Liver (tissue), 3 donors: ENCODE data around the gene FAM13A.

Experiments
- CTCF ChIP-seq: fragments of 150-350 bp; IDR thresholded peaks from 2 replicates; pipeline ENCODE4 v1.5.1; 2017; ENCODE audit warnings: improper control_type of control experiment, low read depth, low read length; ENCODE audit not compliant: missing input control
- EGR1 ChIP-seq, 2 donors: IDR thresholded peaks; 2 replicates each; pipeline ENCODE4 v1.6.1; 2016 to 2018; ENCODE audit warnings: antibody characterized with exemption in 2 of 2, low read depth in 2 of 2
- FOXA1 ChIP-seq: IDR thresholded peaks from 2 replicates; pipeline ENCODE4 v1.6.1; 2016; ENCODE audit warnings: antibody characterized with exemption
- GABPA ChIP-seq, 2 donors: IDR thresholded peaks in 1 of 2; conservative IDR thresholded peaks in 1 of 2; 2 replicates each; pipeline ENCODE4 v1.6.1; 2016; ENCODE audit warnings: antibody characterized with exemption in 2 of 2, mild to moderate bottlenecking in 1 of 2, moderate library complexity in 1 of 2
- HNF4G ChIP-seq: IDR thresholded peaks from 2 replicates; pipeline ENCODE4 v1.6.1; 2016; ENCODE audit warnings: antibody characterized with exemption
- MAX ChIP-seq: IDR thresholded peaks from 2 replicates; pipeline ENCODE4 v1.6.1; 2016; ENCODE audit warnings: antibody characterized with exemption
- RAD21 ChIP-seq, 2 donors: IDR thresholded peaks; 2 replicates each; pipeline ENCODE4 v1.6.1; 2016; ENCODE audit warnings: antibody characterized with exemption in 2 of 2, mild to moderate bottlenecking in 2 of 2
- RXRA ChIP-seq, 2 donors: IDR thresholded peaks; 2 replicates each; pipeline ENCODE4 v1.6.1; 2017 to 2018; ENCODE audit warnings: antibody characterized with exemption in 2 of 2, mild to moderate bottlenecking in 1 of 2
- SP1 ChIP-seq: IDR thresholded peaks from 2 replicates; pipeline ENCODE4 v1.6.1; 2018; ENCODE audit warnings: antibody characterized with exemption, mild to moderate bottlenecking
- TF ChIP-seq, protein P1 (sequence below): IDR thresholded peaks from 2 replicates; pipeline ENCODE4 v1.6.1; 2016; ENCODE audit warnings: antibody characterized with exemption, mild to moderate bottlenecking
- TF ChIP-seq, protein P2 (sequence below): IDR thresholded peaks from 2 replicates; pipeline ENCODE4 v1.6.1; 2016; ENCODE audit warnings: antibody characterized with exemption
- donor health status: healthy.
- donor health status: healthy.

DNA sequence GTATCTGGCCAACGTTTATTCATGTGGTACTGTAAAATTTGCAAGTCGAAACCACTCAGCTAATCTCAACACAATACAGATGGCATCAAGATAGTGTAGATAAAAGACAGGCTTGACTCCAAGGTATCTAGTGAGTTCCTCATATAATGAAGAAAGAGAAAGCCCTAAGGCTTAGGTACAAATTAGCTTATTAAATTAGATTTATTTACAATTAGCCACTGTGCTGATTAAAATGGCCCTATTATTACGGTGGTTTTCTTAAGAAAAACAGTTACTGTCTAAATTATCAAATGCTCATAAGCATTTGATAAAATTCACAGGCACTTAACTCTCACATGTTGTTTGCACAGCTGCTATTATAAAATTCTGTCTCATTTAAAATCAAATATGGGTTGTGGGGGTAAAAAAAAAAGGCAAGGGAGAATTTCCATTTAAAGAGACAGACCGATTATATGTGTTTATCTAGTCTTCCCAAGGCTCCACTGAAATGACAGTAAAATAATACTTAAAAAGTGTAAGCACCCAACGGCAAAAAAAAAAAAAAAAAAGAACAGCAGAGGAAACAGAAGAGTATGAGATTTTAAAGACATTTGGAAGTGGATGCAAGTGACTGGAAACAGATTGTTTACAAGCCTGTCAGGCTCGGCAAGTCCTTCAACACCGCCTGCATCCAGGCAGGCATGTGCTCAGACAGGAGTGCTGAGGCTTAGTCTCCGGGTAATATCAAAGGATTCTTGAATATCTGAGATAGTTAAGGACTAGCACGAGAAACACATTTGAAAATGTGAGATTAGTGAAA lies 55.1 kb downstream of the FAM13A start:
- no peak for TF ChIP-seq RAD21 (IDR thresholded peaks at IDR 0.05)
- no peak for TF ChIP-seq SP1
- no peak for TF ChIP-seq CTCF
- TF ChIP-seq, protein P1, sequence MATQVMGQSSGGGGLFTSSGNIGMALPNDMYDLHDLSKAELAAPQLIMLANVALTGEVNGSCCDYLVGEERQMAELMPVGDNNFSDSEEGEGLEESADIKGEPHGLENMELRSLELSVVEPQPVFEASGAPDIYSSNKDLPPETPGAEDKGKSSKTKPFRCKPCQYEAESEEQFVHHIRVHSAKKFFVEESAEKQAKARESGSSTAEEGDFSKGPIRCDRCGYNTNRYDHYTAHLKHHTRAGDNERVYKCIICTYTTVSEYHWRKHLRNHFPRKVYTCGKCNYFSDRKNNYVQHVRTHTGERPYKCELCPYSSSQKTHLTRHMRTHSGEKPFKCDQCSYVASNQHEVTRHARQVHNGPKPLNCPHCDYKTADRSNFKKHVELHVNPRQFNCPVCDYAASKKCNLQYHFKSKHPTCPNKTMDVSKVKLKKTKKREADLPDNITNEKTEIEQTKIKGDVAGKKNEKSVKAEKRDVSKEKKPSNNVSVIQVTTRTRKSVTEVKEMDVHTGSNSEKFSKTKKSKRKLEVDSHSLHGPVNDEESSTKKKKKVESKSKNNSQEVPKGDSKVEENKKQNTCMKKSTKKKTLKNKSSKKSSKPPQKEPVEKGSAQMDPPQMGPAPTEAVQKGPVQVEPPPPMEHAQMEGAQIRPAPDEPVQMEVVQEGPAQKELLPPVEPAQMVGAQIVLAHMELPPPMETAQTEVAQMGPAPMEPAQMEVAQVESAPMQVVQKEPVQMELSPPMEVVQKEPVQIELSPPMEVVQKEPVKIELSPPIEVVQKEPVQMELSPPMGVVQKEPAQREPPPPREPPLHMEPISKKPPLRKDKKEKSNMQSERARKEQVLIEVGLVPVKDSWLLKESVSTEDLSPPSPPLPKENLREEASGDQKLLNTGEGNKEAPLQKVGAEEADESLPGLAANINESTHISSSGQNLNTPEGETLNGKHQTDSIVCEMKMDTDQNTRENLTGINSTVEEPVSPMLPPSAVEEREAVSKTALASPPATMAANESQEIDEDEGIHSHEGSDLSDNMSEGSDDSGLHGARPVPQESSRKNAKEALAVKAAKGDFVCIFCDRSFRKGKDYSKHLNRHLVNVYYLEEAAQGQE: no peak
- no peak for TF ChIP-seq GABPA (IDR thresholded peaks at IDR 0.05 in 1 of 2, conservative IDR thresholded peaks at IDR 0.05 in 1 of 2)
- TF ChIP-seq MAX: no peak
- TF ChIP-seq EGR1 (IDR thresholded peaks at IDR 0.05; ENCODE audit: low read depth in 2 of 2): no peak
- TF ChIP-seq FOXA1: no peak
- TF ChIP-seq, protein P2, sequence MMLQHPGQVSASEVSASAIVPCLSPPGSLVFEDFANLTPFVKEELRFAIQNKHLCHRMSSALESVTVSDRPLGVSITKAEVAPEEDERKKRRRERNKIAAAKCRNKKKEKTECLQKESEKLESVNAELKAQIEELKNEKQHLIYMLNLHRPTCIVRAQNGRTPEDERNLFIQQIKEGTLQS: no peak
- TF ChIP-seq RXRA (IDR thresholded peaks at IDR 0.05): no peak
- TF ChIP-seq HNF4G: no peak
